ENCODE measurements around the gene CRELD2. TPM values are rescaled to one million over a fixed set of nuclear protein-coding genes. Genes with fewer than 3 reads are reported as not detected.

CRELD2 gene
- total and polyA plus RNA-seq, 2 of the 4 experiments (the other 2 are of a cell fraction) = 36.2 to 70.7 TPM

DNA sequence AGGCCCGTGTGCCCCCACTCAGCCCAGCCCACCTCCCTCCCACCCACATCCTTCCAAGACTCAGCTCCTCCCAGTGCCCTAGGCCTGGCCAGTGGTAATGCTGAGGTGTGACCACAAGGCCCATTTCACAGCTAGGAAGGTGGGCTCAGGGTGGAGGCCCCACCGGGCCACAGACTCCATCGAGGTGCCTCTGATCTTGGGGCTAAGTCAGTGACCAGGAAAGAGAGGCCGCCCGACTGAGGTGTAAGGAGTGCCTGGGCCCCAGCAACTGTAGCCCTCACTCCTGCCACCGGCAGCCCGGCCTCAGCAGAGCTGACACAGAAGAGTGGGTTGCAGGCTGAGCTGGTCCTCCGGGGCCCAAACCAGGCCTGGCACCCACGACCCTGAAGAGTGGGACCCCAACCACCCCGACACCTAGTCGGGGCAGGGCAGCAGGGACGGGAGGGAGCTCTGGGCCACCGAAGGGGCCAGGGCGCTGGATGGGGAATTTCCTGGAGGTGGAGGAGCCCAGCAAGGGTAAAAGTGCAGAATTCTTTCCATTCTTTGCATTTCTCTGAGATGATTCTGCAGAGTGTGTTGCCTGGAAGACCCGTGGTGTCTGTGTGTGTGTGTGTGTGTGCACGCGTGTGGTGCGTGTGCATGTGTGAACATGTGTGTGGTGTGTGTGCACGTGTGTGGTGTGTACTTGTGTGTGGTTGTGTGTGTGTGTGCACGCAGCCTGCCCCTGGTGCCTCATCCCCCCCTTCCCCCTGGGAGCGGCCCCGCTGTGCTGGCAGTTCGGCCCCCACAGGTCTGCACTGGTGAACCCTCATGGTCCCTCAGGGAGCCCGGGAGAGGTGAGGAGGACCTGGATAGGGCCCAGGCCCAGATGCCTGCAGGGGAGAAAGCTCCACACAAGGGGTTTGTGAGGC lies 33.8 kb downstream of the CRELD2 start:
- H3K23ac ChIP-seq (ENCODE audit: low read depth, low read length) = peak overlapping the region; percentile 60; the same call in 1 of the 2 replicates
- DNase-seq = peak; percentile 81
- H2BK5ac ChIP-seq (ENCODE audit: low read depth, low read length, poor library complexity, severe bottlenecking) = peak overlapping the region; percentile 95
- peak overlapping the region; percentile 94 for H4K5ac ChIP-seq (ENCODE audit: low read depth, low read length)
- intact Hi-C loops (cut with micrococcal nuclease) = no loop called here
- peak overlapping the region; percentile 85 to 95 for H4K8ac ChIP-seq (ENCODE audit: low read depth in 2 of 2, low read length in 2 of 2)
- H3K27ac ChIP-seq (ENCODE audit: insufficient read depth, low read length) = peak overlapping the region; percentile 89
- WGBS, 2 experiments (ENCODE audit: extremely low coverage in 2 of 2, insufficient read length in 1 of 2) = 58% methylated on average over 2 of the region's 24 CpGs; no CpG with 5 or more reads in 1 of the 2 experiments
- BruUV-seq (replicated peaks) = no TSS peak
- ChIA-PET POLR2A (ENCODE audit: unreplicated experiment) (interaction anchor here (0.5 to 0.8 kb wide), 6 partner anchors 9 to 162 kb away, joined by 3 to 6 read pairs (median 3); no protein-coding TSS in a partner anchor), CTCF (no interaction called here)
- peak; percentile 83 for ATAC-seq (ENCODE audit: low read depth)
- peak; percentile 81; the same call in 1 of the 2 replicates for TF ChIP-seq BHLHE40 (IDR thresholded peaks at IDR 0.05; ENCODE audit: low read depth, low read length)
- TF ChIP-seq FOS (IDR thresholded peaks at IDR 0.05; ENCODE audit: low read depth, low read length) = peak; percentile 48; the same call in 1 of the 2 replicates
- no peak for TF ChIP-seq SMC3 (IDR thresholded peaks at IDR 0.05; ENCODE audit: low read depth, low read length)
- no peak for TF ChIP-seq MAFK (IDR thresholded peaks at IDR 0.05; ENCODE audit: low read depth, low read length)
- no peak for TF ChIP-seq POLR2A (IDR thresholded peaks at IDR 0.05; ENCODE audit: low read depth, low read length)
- no peak for TF ChIP-seq RAD21 (IDR thresholded peaks at IDR 0.05; ENCODE audit: low read length)
- no peak for TF ChIP-seq RFX5 (IDR thresholded peaks at IDR 0.05; ENCODE audit: low read depth, low read length)
- 0 out of 2 replicates have a peak, but pooled peaks have one; percentile 25 for TF ChIP-seq MAZ (IDR thresholded peaks at IDR 0.05; ENCODE audit: borderline replicate concordance, low read depth, low read length)
- H3K14ac ChIP-seq (replicated peaks; ENCODE audit: low read depth, low read length) = peak overlapping the region; percentile 90
- peak overlapping the region; percentile 80; the same call in 2 of the 3 replicates for H2BK15ac ChIP-seq (ENCODE audit: low read depth, low read length)
- peak overlapping the region; percentile 100 for H2AK9ac ChIP-seq (replicated peaks; ENCODE audit: low read depth, low read length, poor library complexity)
- 0 out of 4 replicates have a peak, but pooled peaks cover 0 to 4% of the 10 kb centered on the region in 2 experiments for H3K79me1 ChIP-seq (ENCODE audit: low read depth in 1 of 2, low read length in 2 of 2)
- H3K4me3 ChIP-seq (ENCODE audit: insufficient read depth, low read depth, low read length) = no peak overlapping the region
- no peaks in the 10 kb centered on the region for H3K36me3 ChIP-seq (ENCODE audit: control insufficient read depth, insufficient read depth, low read length)
- H2AK5ac ChIP-seq (ENCODE audit: low read depth, low read length) = peak overlapping the region; percentile 99
- peaks cover 23% of the 10 kb centered on the region for H3K9me1 ChIP-seq (ENCODE audit: insufficient read depth, low read length)
- peak overlapping the region; percentile 100 for H4K91ac ChIP-seq (ENCODE audit: insufficient read depth, low read depth, low read length)
- no peaks in the 10 kb centered on the region for H3K9me3 ChIP-seq (ENCODE audit: control insufficient read depth, insufficient read depth, low read length)
- peak overlapping the region; percentile 53 for H3K9ac ChIP-seq (ENCODE audit: low read depth, low read length)
- H2BK120ac ChIP-seq (ENCODE audit: low read depth, low read length) = peak overlapping the region; percentile 100
- peak overlapping the region; percentile 99 for H2BK20ac ChIP-seq (ENCODE audit: low read depth, low read length)
- peak overlapping the region; percentile 79 for H3K56ac ChIP-seq (ENCODE audit: extremely low read depth, insufficient read depth, low read length)
- peaks cover 40% of the 10 kb centered on the region for H3K4me1 ChIP-seq (ENCODE audit: control insufficient read depth, insufficient read depth, low read length)
- in situ Hi-C loops (cut with MboI; ENCODE audit: low sequenced_read_pairs) = no loop called here
- H2AFZ ChIP-seq (replicated peaks; ENCODE audit: low read length, poor library complexity) = peak overlapping the region; percentile 91
- dilution Hi-C loops (cut with HindIII; ENCODE audit: low sequenced_read_pairs, unreplicated experiment) = no loop called here
- no peaks in the 10 kb centered on the region for H3K27me3 ChIP-seq (ENCODE audit: control insufficient read depth, insufficient read depth, low read length)
- H3K4me2 ChIP-seq (ENCODE audit: low read depth, low read length) = peak overlapping the region; percentile 16; the same call in 1 of the 2 replicates
- no peaks in the 10 kb centered on the region for H4K20me1 ChIP-seq (ENCODE audit: insufficient read depth, low read length)
- peak overlapping the region; percentile 100 for H3K4ac ChIP-seq (ENCODE audit: low read depth, low read length)
- peak overlapping the region; percentile 92 for H3K18ac ChIP-seq (ENCODE audit: low read depth, low read length)

Data from IMR-90 (cell line).